Fibroblast of lung (primary cell): ENCODE measurements around the gene MRPL16. TPM values are rescaled to one million over a fixed set of nuclear protein-coding genes. Genes with fewer than 3 reads are reported as not detected.

Source experiments
- DNase-seq, 2 donors: peaks; one replicate each; pipeline versions ENCODE4 v3.0.0 to v3.0.0-alpha.2; 2010; ENCODE audit warnings: low read depth in 2 of 2
- H2AFZ ChIP-seq: 2 replicates; pipeline ENCODE4 v1.5.1; 2012; ENCODE audit warnings: low read length, control low read depth, inconsistent platforms
- H3K27ac ChIP-seq: 2 replicates; pipeline ENCODE4 v1.5.1; 2011; ENCODE audit warnings: low read length, control low read depth; ENCODE audit not compliant: insufficient read depth
- H3K27me3 ChIP-seq: 2 replicates; pipeline ENCODE4 v1.5.1; 2011; ENCODE audit warnings: mild to moderate bottlenecking, low read length; ENCODE audit not compliant: control insufficient read depth, insufficient read depth
- H3K36me3 ChIP-seq: 2 replicates; pipeline ENCODE4 v1.5.1; 2011; ENCODE audit warnings: low read length; ENCODE audit not compliant: control insufficient read depth, insufficient read depth
- H3K4me1 ChIP-seq: 2 replicates; pipeline ENCODE4 v1.5.1; 2011; ENCODE audit warnings: low read length; ENCODE audit not compliant: control insufficient read depth, insufficient read depth; ENCODE audit errors: extremely low read depth
- H3K4me2 ChIP-seq: 2 replicates; pipeline ENCODE4 v1.5.1; 2011; ENCODE audit warnings: low read length, control low read depth; ENCODE audit not compliant: insufficient read depth; ENCODE audit errors: extremely low read depth
- H3K4me3 ChIP-seq, 4 experiments: fragments of 200-600 bp in 1 of 4; sonication (generic) in 1 of 4; replicated peaks in 1 of 4; 2 replicates each; pipeline ENCODE4 v1.5.1; 2011 to 2016; ENCODE audit warnings: low read length in 4 of 4, low read depth in 3 of 4, mild to moderate bottlenecking in 3 of 4, control low read depth in 2 of 4, inconsistent platforms in 1 of 4, mixed read lengths in 1 of 4; ENCODE audit not compliant: insufficient read depth in 1 of 4; ENCODE audit errors: control extremely low read depth in 1 of 4
- H3K79me2 ChIP-seq: 2 replicates; pipeline ENCODE4 v1.5.1; 2012; ENCODE audit warnings: mild to moderate bottlenecking, low read length, inconsistent platforms; ENCODE audit not compliant: control insufficient read depth, insufficient read depth
- H3K9ac ChIP-seq: 2 replicates; pipeline ENCODE4 v1.5.1; 2011; ENCODE audit warnings: mild to moderate bottlenecking, low read length, control low read depth; ENCODE audit not compliant: insufficient read depth
- H3K9me3 ChIP-seq: 2 replicates; pipeline ENCODE4 v1.5.1; 2012; ENCODE audit warnings: low read depth, low read length; ENCODE audit not compliant: control insufficient read depth, insufficient read depth
- H4K20me1 ChIP-seq: 2 replicates; pipeline ENCODE4 v1.5.1; 2011; ENCODE audit warnings: low read length; ENCODE audit not compliant: control insufficient read depth, insufficient read depth; ENCODE audit errors: extremely low read depth
- CTCF ChIP-seq, 2 donors: IDR thresholded peaks in 1 of 2; conservative IDR thresholded peaks in 1 of 2; 1 replicate in 1 of 2; 2 replicates in 1 of 2; pipeline ENCODE4 v1.5.1; 2011 to 2012; ENCODE audit warnings: low read length in 2 of 2, control low read depth in 1 of 2, inconsistent platforms in 1 of 2, low read depth in 1 of 2, mild to moderate bottlenecking in 1 of 2
- EZH2 ChIP-seq: IDR thresholded peaks from 2 replicates; pipeline ENCODE4 v1.5.1; 2012; ENCODE audit warnings: low read length, control low read depth, mild to moderate bottlenecking; ENCODE audit errors: missing control alignments
- polyA plus RNA-seq, 2 donors: library from polyadenylated mRNA; depleted of rRNA in 1 of 2; stranded (reverse) in 1 of 2; unstranded in 1 of 2; fragments of >200 nt; gene quantifications; 2 replicates each; pipeline ENCODE4 v1.2.1, GENCODE V29; 2011 to 2012; ENCODE audit warnings: missing spikeins in 1 of 2
- total RNA-seq: library from RNA; depleted of rRNA; stranded (reverse); fragments of >200 nt; gene quantifications from 2 replicates; pipeline ENCODE4 v1.2.1, GENCODE V29; 2014

Gene MRPL16
- total and polyA plus RNA-seq, 2 donors (not counting 1 experiment from before 2014, with no cell fraction given): 43.1 to 64.9 TPM

DNA sequence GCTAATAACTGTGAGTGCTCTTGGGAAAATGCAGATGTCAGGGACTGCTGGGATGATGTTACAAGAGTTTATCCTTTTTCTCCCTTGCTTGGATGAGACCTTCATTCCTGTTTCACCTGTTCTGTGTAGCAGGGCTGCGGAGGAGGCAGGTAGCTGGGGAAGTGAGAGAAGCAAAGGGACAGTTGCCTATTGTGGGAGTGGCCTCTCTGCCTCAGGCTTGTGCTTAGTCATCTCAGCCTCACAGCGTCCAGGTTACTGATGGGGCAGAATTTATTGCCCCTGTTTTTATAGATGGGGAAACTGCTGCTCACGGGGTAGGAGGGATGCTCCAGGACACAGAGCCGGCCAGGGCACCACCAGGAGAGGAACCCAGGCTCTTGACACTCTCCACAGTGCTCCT, 53.7 kb downstream of the MRPL16 start:
- Histone ChIP-seq H3K27ac (no peak overlapping the region), H3K4me1 (peaks cover 2% of the 10 kb centered on the region), H2AFZ (no peak overlapping the region), H3K79me2 (peaks cover 18% of the 10 kb centered on the region), H3K9me3 (no peaks in the 10 kb centered on the region), H3K36me3 (no peaks in the 10 kb centered on the region), H3K4me3 (peak overlapping the region in 2 of 4 experiments; percentile 41 to 88), H3K27me3 (no peaks in the 10 kb centered on the region), H4K20me1 (no peaks in the 10 kb centered on the region), H3K4me2 (peak overlapping the region; percentile 34), H3K9ac (no peak overlapping the region)
- DNase-seq: peak in 1 of 2 donors; percentile 20
- TF ChIP-seq EZH2 (no peak), CTCF (conservative IDR thresholded peaks at IDR 0.05 in 1 of 2, IDR thresholded peaks at IDR 0.05 in 1 of 2; ENCODE audit: low read depth in 1 of 2, low read length in 2 of 2) (no peak)

GRCh38 chr11:59756558-59756840, 54.1 kb downstream of the MRPL16 start:
- peaks cover 2% of the 10 kb centered on the region for H3K4me1 ChIP-seq
- peak overlapping the region; percentile 34 for H3K4me2 ChIP-seq
- H3K4me3 ChIP-seq: peak overlapping the region in 3 of 4 experiments; percentile 41 to 88 (median 88)
- H3K9ac ChIP-seq: no peak overlapping the region
- H2AFZ ChIP-seq: no peak overlapping the region
- peaks cover 17% of the 10 kb centered on the region for H3K79me2 ChIP-seq
- no peaks in the 10 kb centered on the region for H3K36me3 ChIP-seq
- no peak overlapping the region for H3K27ac ChIP-seq
- no peak for TF ChIP-seq CTCF (conservative IDR thresholded peaks at IDR 0.05 in 1 of 2, IDR thresholded peaks at IDR 0.05 in 1 of 2; ENCODE audit: low read depth in 1 of 2, low read length in 2 of 2)
- no peak for TF ChIP-seq EZH2
- DNase-seq: peak in 1 of 2 donors; percentile 45
- H3K9me3 ChIP-seq: no peaks in the 10 kb centered on the region
- H4K20me1 ChIP-seq: no peaks in the 10 kb centered on the region
- no peaks in the 10 kb centered on the region for H3K27me3 ChIP-seq

Other genes starting within 250 kb of the MRPL16 start
- 29.5 and 44.1 TPM in 2 replicates for gene OSBP, start 195.0 kb downstream of the MRPL16 start, total RNA-seq
- gene OSBP, start 195.0 kb downstream of the MRPL16 start, polyA plus RNA-seq: 32.4 and 34.0 TPM in 2 replicates
- gene PATL1, start 141.7 kb downstream of the MRPL16 start, total RNA-seq: 8.2 and 11.6 TPM in 2 replicates
- gene PATL1, start 141.7 kb downstream of the MRPL16 start, polyA plus RNA-seq: 66.4 and 68.1 TPM in 2 replicates
- not detected in 2 replicates for gene OR10V1, start 96.9 kb downstream of the MRPL16 start, total RNA-seq
- gene OR10V1, start 96.9 kb downstream of the MRPL16 start, polyA plus RNA-seq: not detected in 2 replicates
- 19.0 and 23.9 TPM in 2 replicates for gene STX3, start 55.4 kb downstream of the MRPL16 start, total RNA-seq
- 21.9 and 22.0 TPM in 2 replicates for gene STX3, start 55.4 kb downstream of the MRPL16 start, polyA plus RNA-seq
- not detected in 2 replicates for gene CBLIF, start 34.7 kb upstream of the MRPL16 start, total RNA-seq
- not detected in 2 replicates for gene CBLIF, start 34.7 kb upstream of the MRPL16 start, polyA plus RNA-seq
- gene TCN1, start 55.7 kb upstream of the MRPL16 start, total RNA-seq: not detected in 2 replicates
- not detected in 2 replicates for gene TCN1, start 55.7 kb upstream of the MRPL16 start, polyA plus RNA-seq
- gene OOSP3, start 68.0 kb upstream of the MRPL16 start, total RNA-seq: not detected in 2 replicates
- not detected in 2 replicates for gene OOSP3, start 68.0 kb upstream of the MRPL16 start, polyA plus RNA-seq
- not detected in 2 replicates for gene OOSP1, start 127.7 kb upstream of the MRPL16 start, total RNA-seq
- not detected in 2 replicates for gene OOSP1, start 127.7 kb upstream of the MRPL16 start, polyA plus RNA-seq
- not detected in 2 replicates for gene OOSP4A, start 153.3 kb upstream of the MRPL16 start, total RNA-seq
- not detected in 2 replicates for gene OOSP4A, start 153.3 kb upstream of the MRPL16 start, polyA plus RNA-seq
- gene OOSP4B, start 206.4 kb upstream of the MRPL16 start, total RNA-seq: not detected in 2 replicates
- not detected in 2 replicates for gene OOSP4B, start 206.4 kb upstream of the MRPL16 start, polyA plus RNA-seq
- not detected in 2 replicates for gene OOSP2, start 229.6 kb upstream of the MRPL16 start, total RNA-seq
- not detected in 2 replicates for gene OOSP2, start 229.6 kb upstream of the MRPL16 start, polyA plus RNA-seq
- not detected in 2 replicates for gene MS4A3, start 245.9 kb upstream of the MRPL16 start, total RNA-seq
- not detected in 2 replicates for gene MS4A3, start 245.9 kb upstream of the MRPL16 start, polyA plus RNA-seq